Thyroid gland (tissue), 4 donors: ENCODE results near the gene REV3L.

Experiments
- CTCF ChIP-seq, 6 experiments: fragments of 200-600 bp in 3 of 6; fragments of 450-650 bp in 3 of 6; sonication (generic) in 3 of 6; IDR thresholded peaks; one replicate each; pipeline ENCODE4 v1.5.1; 2016 to 2019; ENCODE audit warnings: antibody characterized with exemption in 6 of 6, mild to moderate bottlenecking in 2 of 6, inconsistent platforms in 1 of 6, moderate library complexity in 1 of 6
- POLR2A ChIP-seq, 2 donors: fragments of 450-650 bp; IDR thresholded peaks; one replicate each; pipeline ENCODE4 v1.6.1; 2017; ENCODE audit warnings: antibody characterized with exemption in 2 of 2, mild to moderate bottlenecking in 2 of 2, moderate library complexity in 1 of 2

GRCh38 chr6:111461860-111462259 is 21.2 kb downstream of the REV3L start:
- no peak for TF ChIP-seq CTCF (IDR thresholded peaks at IDR 0.05)
- TF ChIP-seq POLR2A (IDR thresholded peaks at IDR 0.05) = no peak
